K562 (cell line): ENCODE results near the gene NRDE2.

Experiments
- FOXK2 ChIP-seq, 2 experiments: fragments of 450-650 bp; IDR thresholded peaks in 1 of 2; conservative IDR thresholded peaks in 1 of 2; 2 replicates each; pipeline ENCODE4 v1.6.1; 2016; ENCODE audit warnings: low read depth in 2 of 2, mild to moderate bottlenecking in 1 of 2
- ID3 ChIP-seq, 2 experiments: fragments of 250-450 bp in 1 of 2; fragments of 450-650 bp in 1 of 2; sonication (Bioruptor Pico) in 1 of 2; IDR thresholded peaks; 2 replicates each; pipeline versions ENCODE4 v1.6.1 to v1.8.0; 2016 to 2021; ENCODE audit warnings: mild to moderate bottlenecking in 2 of 2, moderate library complexity in 2 of 2, missing compliant biosample characterization in 1 of 2, missing genetic modification characterization in 1 of 2
- POLR2A ChIP-seq: fragments of 450-650 bp; conservative IDR thresholded peaks from 2 replicates; pipeline ENCODE4 v1.6.1; 2016

DNA sequence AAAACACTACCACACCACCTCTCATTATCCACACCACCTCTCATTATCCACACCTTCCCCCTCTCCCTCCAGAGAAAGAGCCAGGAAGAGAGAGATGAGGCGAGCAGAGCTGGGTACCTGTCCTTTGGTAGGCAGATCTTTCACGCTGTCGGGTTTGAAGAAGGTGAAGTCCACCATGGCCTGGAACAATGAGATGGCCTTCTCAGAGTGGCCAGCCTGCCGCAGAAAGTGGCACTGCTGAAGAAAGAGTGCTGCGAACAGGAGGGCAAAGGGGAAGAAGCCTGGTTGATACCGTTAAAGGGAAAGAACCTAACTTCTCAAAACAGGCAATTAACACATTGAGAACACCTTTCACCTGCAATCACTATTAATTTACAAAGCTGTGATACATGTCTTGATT is 30.6 kb downstream of the NRDE2 start:
- TF ChIP-seq FOXK2 (conservative IDR thresholded peaks at IDR 0.05 in 1 of 2, IDR thresholded peaks at IDR 0.05 in 1 of 2; ENCODE audit: low read depth in 2 of 2) (no peak), POLR2A (no peak), ID3 (CRISPR knock-in tag; IDR thresholded peaks at IDR 0.05) (no peak), ID3 (tag; IDR thresholded peaks at IDR 0.05) (no peak)
